GM21423 (cell line): ENCODE measurements around the gene MX2.

Source experiments
- ATAC-seq: cut with Tn5 transposase; IDR thresholded peaks from one replicate; pipeline ENCODE4 v1.9.1; 2021; ENCODE audit warnings: mild to moderate bottlenecking, moderate library complexity; ENCODE audit not compliant: unreplicated experiment

The MX2 gene

GRCh38 chr21:41432562-41433460 lies 71.0 kb downstream of the MX2 start:
- ATAC-seq = no peak

GRCh38 chr21:41433566-41433965 lies 71.7 kb downstream of the MX2 start:
- ATAC-seq = no peak

- no peak for ATAC-seq
These were observed 73.9 kb downstream of the MX2 start for GRCh38 chr21:41435706-41436105.

- ATAC-seq = no peak
These were observed 75.9 kb downstream of the MX2 start for GRCh38 chr21:41437729-41438128.

- no peak for ATAC-seq
These were observed 76.7 kb downstream of the MX2 start for GRCh38 chr21:41438425-41439113.

GRCh38 chr21:41439248-41439647 lies 77.4 kb downstream of the MX2 start:
- ATAC-seq = no peak

- no peak for ATAC-seq
These were observed 79.7 kb downstream of the MX2 start for GRCh38 chr21:41441546-41441945.

- no peak for ATAC-seq
These were observed 80.8 kb downstream of the MX2 start for GRCh38 chr21:41442481-41443186.

GRCh38 chr21:41443562-41443961 lies 81.7 kb downstream of the MX2 start:
- ATAC-seq = no peak

GRCh38 chr21:41444703-41445464 lies 83.1 kb downstream of the MX2 start:
- ATAC-seq = no peak

GRCh38 chr21:41445465-41445862 lies 83.6 kb downstream of the MX2 start:
- no peak for ATAC-seq

- no peak for ATAC-seq
These were observed 84.8 kb downstream of the MX2 start for GRCh38 chr21:41446586-41446985.

- ATAC-seq = no peak
These were observed 85.5 kb downstream of the MX2 start for GRCh38 chr21:41447356-41447755.

- ATAC-seq = no peak
These were observed 87.8 kb downstream of the MX2 start for GRCh38 chr21:41449613-41450012.

- ATAC-seq = no peak
These were observed 90.2 kb downstream of the MX2 start for GRCh38 chr21:41451753-41452676.

GRCh38 chr21:41453198-41453597 lies 91.4 kb downstream of the MX2 start:
- ATAC-seq = no peak

GRCh38 chr21:41453761-41454160 lies 91.9 kb downstream of the MX2 start:
- no peak for ATAC-seq

GRCh38 chr21:41458121-41458520 lies 96.3 kb downstream of the MX2 start:
- ATAC-seq = no peak

- no peak for ATAC-seq
These were observed 96.7 kb downstream of the MX2 start for GRCh38 chr21:41458559-41458958.
